OCI-LY1 (cell line): ENCODE results near the gene PTPN13.

Experiments used
- EZH2 ChIP-seq: fragments of 200-600 bp; sonication (generic), shearing (Covaris generic); IDR thresholded peaks from 2 replicates; pipeline ENCODE4 v1.8.0; 2017; ENCODE audit warnings: borderline replicate concordance, mixed run types, mild to moderate bottlenecking, antibody characterized with exemption, low read length, moderate library complexity, mixed read lengths
- TF ChIP-seq, protein P1 (sequence below): fragments of 200-600 bp; sonication (generic), shearing (Covaris generic); IDR thresholded peaks from 2 replicates; pipeline ENCODE4 v1.5.1; 2017; ENCODE audit warnings: mild to moderate bottlenecking, antibody characterized with exemption, low read length, moderate library complexity, mixed read lengths

DNA sequence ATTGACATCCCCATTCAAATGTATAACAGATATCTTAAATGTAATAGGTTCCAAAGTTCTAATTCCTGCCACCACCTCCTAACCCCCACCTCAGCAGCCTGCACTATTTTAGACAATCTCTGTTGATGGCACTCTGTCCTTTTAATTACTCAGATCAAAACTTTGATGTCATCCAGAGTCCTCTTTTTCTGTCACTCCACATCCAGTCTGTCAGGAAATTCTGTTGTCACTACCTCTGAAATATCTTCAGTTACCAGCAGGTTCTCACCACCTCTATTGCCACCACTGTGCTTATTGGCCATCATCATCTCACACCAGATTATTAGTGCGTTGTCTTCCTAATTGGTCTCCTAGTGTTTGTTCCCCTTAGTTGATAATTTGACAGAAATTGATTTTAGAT lies 76.2 kb downstream of the PTPN13 start:
- TF ChIP-seq, protein P1, sequence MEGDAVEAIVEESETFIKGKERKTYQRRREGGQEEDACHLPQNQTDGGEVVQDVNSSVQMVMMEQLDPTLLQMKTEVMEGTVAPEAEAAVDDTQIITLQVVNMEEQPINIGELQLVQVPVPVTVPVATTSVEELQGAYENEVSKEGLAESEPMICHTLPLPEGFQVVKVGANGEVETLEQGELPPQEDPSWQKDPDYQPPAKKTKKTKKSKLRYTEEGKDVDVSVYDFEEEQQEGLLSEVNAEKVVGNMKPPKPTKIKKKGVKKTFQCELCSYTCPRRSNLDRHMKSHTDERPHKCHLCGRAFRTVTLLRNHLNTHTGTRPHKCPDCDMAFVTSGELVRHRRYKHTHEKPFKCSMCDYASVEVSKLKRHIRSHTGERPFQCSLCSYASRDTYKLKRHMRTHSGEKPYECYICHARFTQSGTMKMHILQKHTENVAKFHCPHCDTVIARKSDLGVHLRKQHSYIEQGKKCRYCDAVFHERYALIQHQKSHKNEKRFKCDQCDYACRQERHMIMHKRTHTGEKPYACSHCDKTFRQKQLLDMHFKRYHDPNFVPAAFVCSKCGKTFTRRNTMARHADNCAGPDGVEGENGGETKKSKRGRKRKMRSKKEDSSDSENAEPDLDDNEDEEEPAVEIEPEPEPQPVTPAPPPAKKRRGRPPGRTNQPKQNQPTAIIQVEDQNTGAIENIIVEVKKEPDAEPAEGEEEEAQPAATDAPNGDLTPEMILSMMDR, result no peak
- TF ChIP-seq EZH2, result no peak
